DND-41 (cell line): ENCODE measurements around the gene FAM163B.

ENCODE experiments used
- EZH2 ChIP-seq: IDR thresholded peaks from 3 replicates; pipeline ENCODE4 v1.6.1; 2012; ENCODE audit warnings: borderline replicate concordance, low read depth, mild to moderate bottlenecking, moderate library complexity, low read length, inconsistent platforms; ENCODE audit not compliant: severe bottlenecking
- TF ChIP-seq, protein P1 (sequence below): IDR thresholded peaks from 2 replicates; pipeline ENCODE4 v1.5.1; 2012; ENCODE audit warnings: borderline replicate concordance, low read length, moderate library complexity, mild to moderate bottlenecking; ENCODE audit not compliant: poor library complexity, severe bottlenecking; ENCODE audit errors: extremely low read depth

DNA sequence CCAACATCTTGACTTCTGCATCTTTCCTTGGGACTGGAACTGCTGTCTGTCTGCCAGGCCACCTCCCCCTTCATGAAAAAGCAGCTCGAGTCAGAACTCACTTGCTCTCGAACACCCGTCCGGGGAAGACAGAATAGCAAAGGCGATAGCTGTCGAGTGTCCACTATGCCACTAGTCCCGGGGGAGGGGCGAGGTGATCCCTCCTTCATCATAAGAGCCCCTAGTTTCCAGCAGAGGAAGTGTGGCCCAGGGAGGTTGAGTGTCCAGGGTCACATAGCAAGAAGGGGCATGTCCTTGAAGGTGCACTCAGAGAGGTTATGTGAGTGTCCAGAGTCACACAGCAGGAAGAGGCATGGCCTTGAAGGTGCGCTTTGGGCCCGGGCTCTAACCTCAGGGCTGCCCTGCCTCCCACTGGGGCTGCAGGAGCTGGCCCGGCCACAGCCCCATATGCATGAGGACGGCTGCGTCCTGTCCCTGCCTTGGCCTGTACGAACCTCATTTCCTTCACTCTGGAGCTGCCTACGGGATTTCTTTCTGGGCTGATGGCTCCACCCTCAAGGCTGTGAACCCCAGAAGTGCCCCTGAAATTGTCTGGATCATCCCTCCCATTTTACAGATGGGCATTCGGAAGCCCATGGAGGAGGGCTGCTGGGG lies 33.6 kb upstream of the FAM163B start:
- TF ChIP-seq EZH2: no peak
- TF ChIP-seq, protein P1, sequence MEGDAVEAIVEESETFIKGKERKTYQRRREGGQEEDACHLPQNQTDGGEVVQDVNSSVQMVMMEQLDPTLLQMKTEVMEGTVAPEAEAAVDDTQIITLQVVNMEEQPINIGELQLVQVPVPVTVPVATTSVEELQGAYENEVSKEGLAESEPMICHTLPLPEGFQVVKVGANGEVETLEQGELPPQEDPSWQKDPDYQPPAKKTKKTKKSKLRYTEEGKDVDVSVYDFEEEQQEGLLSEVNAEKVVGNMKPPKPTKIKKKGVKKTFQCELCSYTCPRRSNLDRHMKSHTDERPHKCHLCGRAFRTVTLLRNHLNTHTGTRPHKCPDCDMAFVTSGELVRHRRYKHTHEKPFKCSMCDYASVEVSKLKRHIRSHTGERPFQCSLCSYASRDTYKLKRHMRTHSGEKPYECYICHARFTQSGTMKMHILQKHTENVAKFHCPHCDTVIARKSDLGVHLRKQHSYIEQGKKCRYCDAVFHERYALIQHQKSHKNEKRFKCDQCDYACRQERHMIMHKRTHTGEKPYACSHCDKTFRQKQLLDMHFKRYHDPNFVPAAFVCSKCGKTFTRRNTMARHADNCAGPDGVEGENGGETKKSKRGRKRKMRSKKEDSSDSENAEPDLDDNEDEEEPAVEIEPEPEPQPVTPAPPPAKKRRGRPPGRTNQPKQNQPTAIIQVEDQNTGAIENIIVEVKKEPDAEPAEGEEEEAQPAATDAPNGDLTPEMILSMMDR: no peak
